H1 (cell line): ENCODE results near the gene CCDC91. TPM values are rescaled to one million over a fixed set of nuclear protein-coding genes. Genes with fewer than 3 reads are reported as not detected.

Experiments
- CTCF ChIA-PET: fragments of 300-600 bp; sonication (Branson Sonifier 250); formaldehyde crosslinking; loops from one replicate; lab custom pipeline; 2021; ENCODE audit not compliant: partially characterized antibody; lab: Charles Lee
- POLR2A ChIA-PET: fragments of 300-600 bp; sonication (Branson Sonifier 250); formaldehyde crosslinking; loops from one replicate; lab custom pipeline; 2021; ENCODE audit warnings: inconsistent platforms; ENCODE audit not compliant: partially characterized antibody; lab: Charles Lee
- DNase-seq, 2 experiments: peaks; one replicate each; pipeline versions ENCODE4 v3.0.0 to v3.0.0-alpha.2; 2010 to 2022; ENCODE audit warnings: low spot score in 2 of 2, low read depth in 1 of 2, mixed read lengths in 1 of 2
- FAIRE-seq: peaks from 2 replicates; lab custom pipeline; 2011; peaks lifted over from hg19 to GRCh38; lab: Jason Lieb, UNC
- H2AFZ ChIP-seq: 2 replicates; pipeline ENCODE4 v1.8.1; 2012; ENCODE audit warnings: low read length, inconsistent platforms
- H2AK5ac ChIP-seq: 2 replicates; pipeline ENCODE4 v1.6.1; 2013; ENCODE audit warnings: low read depth, low read length
- H2BK120ac ChIP-seq: replicated peaks from 2 replicates; pipeline ENCODE3; 2013; ENCODE audit warnings: low read depth, low read length, inconsistent platforms
- H2BK12ac ChIP-seq: 2 replicates; pipeline ENCODE4 v1.6.1; 2013; ENCODE audit warnings: low read depth, low read length
- H2BK15ac ChIP-seq: 2 replicates; pipeline ENCODE4 v1.6.1; 2013; ENCODE audit warnings: low read length
- H2BK20ac ChIP-seq: 2 replicates; pipeline ENCODE4 v1.6.1; 2013; ENCODE audit warnings: low read length
- H2BK5ac ChIP-seq: 2 replicates; pipeline ENCODE4 v1.6.1; 2013; ENCODE audit warnings: low read depth, low read length
- H3K14ac ChIP-seq: 2 replicates; pipeline ENCODE4 v1.6.1; 2013; ENCODE audit warnings: inconsistent platforms; ENCODE audit not compliant: insufficient read length
- H3K18ac ChIP-seq: 2 replicates; pipeline ENCODE4 v1.6.1; 2013; ENCODE audit warnings: low read length; ENCODE audit errors: extremely low read depth
- H3K23ac ChIP-seq: 2 replicates; pipeline ENCODE4 v1.6.1; 2013; ENCODE audit warnings: inconsistent platforms; ENCODE audit not compliant: insufficient read length
- H3K23me2 ChIP-seq: 2 replicates; pipeline ENCODE4 v1.6.1; 2013; ENCODE audit warnings: low read depth, low read length
- H3K27ac ChIP-seq: 2 replicates; pipeline ENCODE4 v1.6.1; 2011; ENCODE audit warnings: low read depth, low read length, inconsistent platforms
- H3K27me3 ChIP-seq, 4 experiments: replicated peaks in 1 of 4; 1 replicate in 1 of 4; 2 replicates in 3 of 4; pipeline versions ENCODE4 v1.6.1 to v1.8.1; 2011 to 2013; ENCODE audit warnings: low read length in 3 of 4, mild to moderate bottlenecking in 3 of 4, inconsistent platforms in 2 of 4, mixed read lengths in 2 of 4, moderate library complexity in 1 of 4; ENCODE audit not compliant: control insufficient read depth in 3 of 4, insufficient read depth in 3 of 4; ENCODE audit errors: extremely low read depth in 1 of 4
- H3K36me3 ChIP-seq, 4 experiments: 2 replicates each; pipeline versions ENCODE4 v1.6.1 to v1.8.1; 2011 to 2013; ENCODE audit warnings: mild to moderate bottlenecking in 4 of 4, low read length in 3 of 4, moderate library complexity in 2 of 4, control low read depth in 1 of 4, inconsistent platforms in 1 of 4; ENCODE audit not compliant: insufficient read depth in 4 of 4, control insufficient read depth in 2 of 4
- H3K4ac ChIP-seq: replicated peaks from 2 replicates; pipeline ENCODE3; 2013; ENCODE audit warnings: low read length, low read depth, mixed read lengths, inconsistent platforms; ENCODE audit not compliant: insufficient read length
- H3K4me1 ChIP-seq, 4 experiments: replicated peaks in 1 of 4; 1 replicate in 1 of 4; 2 replicates in 3 of 4; pipeline versions ENCODE4 v1.6.1 to v1.8.1; 2011 to 2013; ENCODE audit warnings: low read length in 3 of 4, inconsistent platforms in 2 of 4, mixed read lengths in 1 of 4; ENCODE audit not compliant: insufficient read depth in 4 of 4, control insufficient read depth in 3 of 4
- H3K4me2 ChIP-seq, 2 experiments: 2 replicates each; pipeline versions ENCODE4 v1.6.1 to v1.8.1; 2011 to 2013; ENCODE audit warnings: low read depth in 2 of 2, low read length in 2 of 2, control low read depth in 1 of 2, inconsistent platforms in 1 of 2, mild to moderate bottlenecking in 1 of 2; ENCODE audit not compliant: insufficient read depth in 1 of 2
- H3K4me3 ChIP-seq, 4 experiments: fragments of 200-600, 300-600 bp in 1 of 4; sonication (generic), shearing (Covaris generic), sonication (Bioruptor Twin) in 1 of 4; 2 replicates each; pipeline versions ENCODE4 v1.5.1 to v1.8.1; 2011 to 2016; ENCODE audit warnings: low read length in 4 of 4, low read depth in 3 of 4, control low read depth in 2 of 4, inconsistent platforms in 2 of 4, mild to moderate bottlenecking in 2 of 4, mixed read lengths in 1 of 4, moderate library complexity in 1 of 4; ENCODE audit not compliant: insufficient read depth in 2 of 4; ENCODE audit errors: extremely low read depth in 1 of 4
- H3K56ac ChIP-seq: replicated peaks from 2 replicates; pipeline ENCODE3; 2013; ENCODE audit warnings: low read depth, mild to moderate bottlenecking, mixed read lengths, low read length, inconsistent platforms; ENCODE audit not compliant: insufficient read length
- H3K79me1 ChIP-seq: 2 replicates; pipeline ENCODE4 v1.6.1; 2013; ENCODE audit warnings: low read depth, low read length, control low read depth
- H3K79me2 ChIP-seq, 2 experiments: 2 replicates each; pipeline versions ENCODE4 v1.6.1 to v1.8.1; 2012 to 2013; ENCODE audit warnings: low read length in 2 of 2, mild to moderate bottlenecking in 2 of 2, inconsistent platforms in 1 of 2; ENCODE audit not compliant: insufficient read depth in 2 of 2, control insufficient read depth in 1 of 2
- H3K9ac ChIP-seq, 4 experiments: replicated peaks in 1 of 4; 1 replicate in 1 of 4; 2 replicates in 3 of 4; pipeline versions ENCODE4 v1.6.1 to v1.8.1; 2011 to 2013; ENCODE audit warnings: low read depth in 3 of 4, low read length in 3 of 4, control low read depth in 2 of 4, mild to moderate bottlenecking in 2 of 4, moderate library complexity in 2 of 4, inconsistent platforms in 1 of 4; ENCODE audit errors: extremely low read depth in 1 of 4
- H3K9me3 ChIP-seq, 2 experiments: 2 replicates each; pipeline versions ENCODE4 v1.6.1 to v1.8.1; 2012 to 2013; ENCODE audit warnings: mild to moderate bottlenecking in 2 of 2, moderate library complexity in 2 of 2, control low read depth in 1 of 2, inconsistent platforms in 1 of 2, low read depth in 1 of 2, low read length in 1 of 2, mixed read lengths in 1 of 2; ENCODE audit not compliant: insufficient read depth in 2 of 2
- H4K20me1 ChIP-seq, 2 experiments: replicated peaks in 1 of 2; 2 replicates each; pipeline versions ENCODE3 to v1.8.1; 2011 to 2013; ENCODE audit warnings: inconsistent platforms in 2 of 2, low read length in 2 of 2, mild to moderate bottlenecking in 1 of 2; ENCODE audit not compliant: insufficient read depth in 2 of 2, control insufficient read depth in 1 of 2
- H4K5ac ChIP-seq: 2 replicates; pipeline ENCODE4 v1.6.1; 2013; ENCODE audit warnings: low read length, low read depth, mixed read lengths, inconsistent platforms; ENCODE audit not compliant: insufficient read length
- H4K8ac ChIP-seq: 2 replicates; pipeline ENCODE4 v1.8.0; 2013; ENCODE audit warnings: mild to moderate bottlenecking, moderate library complexity, low read length, inconsistent platforms; ENCODE audit not compliant: insufficient read depth; ENCODE audit errors: extremely low read depth
- H4K91ac ChIP-seq: replicated peaks from 2 replicates; pipeline ENCODE3; 2013; ENCODE audit warnings: low read length, mixed read lengths, inconsistent platforms; ENCODE audit not compliant: insufficient read length
- JUND ChIP-seq: IDR thresholded peaks from 2 replicates; pipeline ENCODE4 v1.6.1; 2011; ENCODE audit warnings: mild to moderate bottlenecking, improper control_type of control experiment, low read length
- POLR2AphosphoS5 ChIP-seq: IDR thresholded peaks from 2 replicates; pipeline ENCODE4 v1.6.1; 2011; ENCODE audit warnings: low read depth, low read length
- WGBS, 2 experiments: shearing (Covaris generic) in 1 of 2; methylation state at CpG; one replicate each; pipeline versions ENCODE4 v1.1.6 to v1.1.7; 2013 to 2015; ENCODE audit warnings: low lambda C conversion rate in 2 of 2, mixed read lengths in 2 of 2, inconsistent platforms in 1 of 2, low coverage in 1 of 2, missing lambda C conversion rate in 1 of 2; ENCODE audit not compliant: insufficient replicate concordance in 2 of 2, insufficient coverage in 1 of 2, insufficient read length in 1 of 2; ENCODE audit errors: extremely low coverage in 1 of 2, missing lambda C conversion rate in 1 of 2; 5-methylcytosine and 5-hydroxymethylcytosine counted together
- polyA plus RNA-seq, 7 experiments: library from polyadenylated mRNA; depleted of rRNA in 3 of 7; stranded (reverse) in 5 of 7; unstranded in 2 of 7; fragments of >200 nt in 5 of 7; fragments of 200-250 nt in 2 of 7; gene quantifications; 1 replicate in 5 of 7; 2 replicates in 1 of 7; 4 replicates in 1 of 7; pipeline versions ENCODE4 v1.2.1 to v1.2.3, GENCODE V29; 2011 to 2013; ENCODE audit warnings: missing spikeins in 2 of 7, mixed read lengths in 2 of 7
- total RNA-seq: library from RNA; stranded (reverse); fragmentation: NEBNext Ultra II Directional; extraction: Animal tissue kit (Norgen Biotek cat#: 25700); gene quantifications from 2 replicates; pipeline ENCODE4 v1.2.1, GENCODE V29; 2021

CCDC91 gene
- total and polyA plus RNA-seq, 2 of the 8 experiments (the other 6 are each of a cell fraction or from before 2014, with no cell fraction given), result 8.6 to 23.1 TPM

DNA sequence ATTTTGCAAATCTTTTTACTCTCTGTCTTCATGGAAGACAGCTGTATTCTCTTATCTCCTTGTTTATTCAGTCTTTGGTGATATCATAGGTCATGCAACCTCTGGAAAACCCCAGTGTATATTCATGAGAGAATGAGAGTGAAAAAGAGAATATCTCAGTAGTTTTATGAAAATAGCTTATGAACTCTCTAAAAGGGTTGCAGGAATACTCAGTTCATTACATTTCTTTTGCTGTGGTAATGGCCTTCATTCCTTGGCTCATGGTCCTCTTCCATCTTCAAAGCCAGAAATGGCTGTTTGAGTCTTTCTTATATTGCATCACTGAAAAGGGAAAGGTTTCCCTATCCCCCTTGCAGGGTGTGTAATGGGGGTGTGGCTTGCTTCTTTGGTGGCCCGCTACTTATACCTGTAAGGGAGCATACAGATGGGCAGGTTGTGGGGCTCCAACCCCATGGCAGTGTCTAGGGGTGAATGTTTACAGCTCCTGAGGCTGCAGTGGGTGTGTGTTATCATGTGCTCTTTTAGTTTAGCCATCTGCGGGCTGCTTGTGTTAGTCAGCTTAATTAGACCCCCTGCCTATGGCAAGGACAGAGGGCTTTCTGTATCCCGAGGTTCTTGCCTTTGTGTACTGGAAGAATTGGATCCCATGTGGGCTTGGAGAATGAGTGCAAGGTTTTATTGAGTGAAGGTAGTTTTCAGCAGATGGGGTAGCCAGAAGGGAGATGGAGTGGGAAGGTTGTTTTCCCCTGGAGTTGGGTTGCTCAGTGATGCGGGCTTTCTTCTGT lies 150.2 kb downstream of the CCDC91 start:
- no peak overlapping the region for H3K4me3 ChIP-seq
- no peak overlapping the region for H3K4ac ChIP-seq
- H2BK5ac ChIP-seq, result no peak overlapping the region
- H3K27me3 ChIP-seq, result no peaks in the 10 kb centered on the region
- H2AK5ac ChIP-seq, result no peak overlapping the region
- no peak overlapping the region for H3K4me2 ChIP-seq
- no peaks in the 10 kb centered on the region for H3K23me2 ChIP-seq
- no peaks in the 10 kb centered on the region for H3K9me3 ChIP-seq
- no peak overlapping the region for H2AFZ ChIP-seq
- no peak overlapping the region for H4K91ac ChIP-seq
- no peaks in the 10 kb centered on the region for H3K4me1 ChIP-seq
- no peak for DNase-seq
- H4K8ac ChIP-seq, result no peak overlapping the region
- no peak overlapping the region for H3K9ac ChIP-seq
- no peaks in the 10 kb centered on the region for H3K79me2 ChIP-seq
- WGBS, 2 experiments, result 81% methylated on average over 4 of the region's 4 CpGs; no CpG with 5 or more reads in 1 of the 2 experiments
- ChIA-PET CTCF (no interaction called here), POLR2A (no interaction called here)
- H3K36me3 ChIP-seq, result no peaks in the 10 kb centered on the region
- TF ChIP-seq POLR2AphosphoS5, result no peak
- no peak for TF ChIP-seq JUND
- no peak overlapping the region for H3K27ac ChIP-seq
- no peaks in the 10 kb centered on the region for H4K20me1 ChIP-seq
- H3K14ac ChIP-seq, result no peak overlapping the region
- no peak overlapping the region for H2BK20ac ChIP-seq
- no peak for FAIRE-seq
- H3K23ac ChIP-seq, result no peak overlapping the region
- no peak overlapping the region for H2BK15ac ChIP-seq
- H3K56ac ChIP-seq, result no peak overlapping the region
- H2BK120ac ChIP-seq, result no peak overlapping the region
- no peak overlapping the region for H4K5ac ChIP-seq
- H3K18ac ChIP-seq, result no peak overlapping the region
- no peaks in the 10 kb centered on the region for H3K79me1 ChIP-seq
- no peak overlapping the region for H2BK12ac ChIP-seq
